GM13976 (cell line): Measurements from ENCODE around the gene GRAMD2B.

Experiments used
- DNase-seq: peaks from one replicate; pipeline ENCODE4 v3.0.0; 2012; ENCODE audit warnings: low spot score
- in situ Hi-C: fragments of 300-500 bp; cut with MboI; formaldehyde crosslinking; loops from one replicate; pipeline ENCODE4 v1.12.0; 2022; ENCODE audit warnings: low sequenced_read_pairs, mixed read lengths, inconsistent platforms; ENCODE audit not compliant: unreplicated experiment
- TF ChIP-seq, protein P1 (sequence below): IDR thresholded peaks from 2 replicates; pipeline ENCODE4 v1.5.1; 2012; ENCODE audit warnings: borderline replicate concordance, mild to moderate bottlenecking; ENCODE audit not compliant: insufficient read depth; ENCODE audit errors: extremely low read depth, missing control alignments, control extremely low read depth

Gene GRAMD2B

DNA sequence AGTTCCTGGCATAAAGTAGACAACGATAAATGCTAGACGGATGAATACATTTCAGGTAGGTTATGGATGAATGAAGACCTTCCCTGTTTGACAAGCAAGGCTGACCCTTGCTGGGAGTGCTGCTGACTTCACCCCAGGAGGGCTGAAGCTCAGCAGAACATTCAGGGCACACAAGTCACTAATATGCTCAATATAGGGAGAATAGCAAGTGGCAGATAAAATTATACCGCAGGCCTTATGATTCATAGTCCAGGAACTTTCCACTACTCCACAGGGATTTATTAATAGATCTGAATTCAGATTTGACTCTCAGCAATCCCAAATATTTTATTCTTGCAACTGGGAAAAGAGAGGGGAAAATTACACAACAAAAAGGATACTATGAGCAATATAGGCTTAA is 38.2 kb upstream of the GRAMD2B start:
- TF ChIP-seq, protein P1, sequence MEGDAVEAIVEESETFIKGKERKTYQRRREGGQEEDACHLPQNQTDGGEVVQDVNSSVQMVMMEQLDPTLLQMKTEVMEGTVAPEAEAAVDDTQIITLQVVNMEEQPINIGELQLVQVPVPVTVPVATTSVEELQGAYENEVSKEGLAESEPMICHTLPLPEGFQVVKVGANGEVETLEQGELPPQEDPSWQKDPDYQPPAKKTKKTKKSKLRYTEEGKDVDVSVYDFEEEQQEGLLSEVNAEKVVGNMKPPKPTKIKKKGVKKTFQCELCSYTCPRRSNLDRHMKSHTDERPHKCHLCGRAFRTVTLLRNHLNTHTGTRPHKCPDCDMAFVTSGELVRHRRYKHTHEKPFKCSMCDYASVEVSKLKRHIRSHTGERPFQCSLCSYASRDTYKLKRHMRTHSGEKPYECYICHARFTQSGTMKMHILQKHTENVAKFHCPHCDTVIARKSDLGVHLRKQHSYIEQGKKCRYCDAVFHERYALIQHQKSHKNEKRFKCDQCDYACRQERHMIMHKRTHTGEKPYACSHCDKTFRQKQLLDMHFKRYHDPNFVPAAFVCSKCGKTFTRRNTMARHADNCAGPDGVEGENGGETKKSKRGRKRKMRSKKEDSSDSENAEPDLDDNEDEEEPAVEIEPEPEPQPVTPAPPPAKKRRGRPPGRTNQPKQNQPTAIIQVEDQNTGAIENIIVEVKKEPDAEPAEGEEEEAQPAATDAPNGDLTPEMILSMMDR: no peak
- in situ Hi-C loops: no loop called here
- DNase-seq: no peak

DNA sequence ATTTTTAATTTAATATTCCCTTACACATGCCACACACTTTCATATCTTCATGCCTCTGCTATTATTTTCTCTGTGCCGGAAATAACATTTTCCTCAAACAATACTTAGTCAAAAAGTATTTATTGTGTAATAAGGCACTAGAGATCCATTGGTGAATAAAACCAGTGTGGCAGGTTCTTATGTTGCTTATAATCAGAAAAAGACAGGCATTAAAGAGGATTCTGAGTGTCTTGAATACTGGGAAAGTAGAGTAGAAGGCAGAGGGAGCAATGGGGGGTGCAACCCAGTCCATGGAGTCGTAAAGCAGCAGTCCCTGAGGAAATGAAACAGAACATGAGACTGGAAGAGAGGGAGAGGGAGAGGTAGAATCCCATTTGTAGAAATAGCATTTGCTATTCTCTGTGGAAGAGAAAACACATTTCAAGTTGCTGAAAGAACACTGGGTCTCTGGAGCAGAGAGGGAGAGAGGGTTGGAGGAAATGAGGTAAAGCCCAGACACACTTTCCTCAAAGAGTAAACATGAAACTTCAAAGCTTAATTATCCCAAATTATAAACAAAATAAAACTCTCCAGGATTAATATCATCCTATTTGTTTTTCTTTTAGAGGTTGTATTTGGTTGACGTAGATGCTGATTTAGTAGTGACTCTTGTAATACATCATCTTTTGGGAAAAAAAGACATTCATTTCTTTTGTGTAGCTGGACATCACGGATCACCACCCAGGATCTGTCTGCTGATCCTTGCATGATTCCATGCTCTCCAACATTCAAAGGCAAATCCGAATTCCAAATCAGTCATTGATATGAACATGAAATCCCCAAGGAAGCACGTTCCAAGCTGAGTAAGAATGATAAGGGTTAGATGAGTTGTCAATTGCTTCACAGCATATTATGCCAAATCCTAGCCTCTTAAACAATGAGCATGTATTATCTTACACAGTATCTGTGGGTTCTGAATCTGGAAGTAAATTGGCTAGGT is 37.4 kb upstream of the GRAMD2B start:
- DNase-seq: no peak
- TF ChIP-seq, protein P1: no peak
- in situ Hi-C loops: no loop called here

DNA sequence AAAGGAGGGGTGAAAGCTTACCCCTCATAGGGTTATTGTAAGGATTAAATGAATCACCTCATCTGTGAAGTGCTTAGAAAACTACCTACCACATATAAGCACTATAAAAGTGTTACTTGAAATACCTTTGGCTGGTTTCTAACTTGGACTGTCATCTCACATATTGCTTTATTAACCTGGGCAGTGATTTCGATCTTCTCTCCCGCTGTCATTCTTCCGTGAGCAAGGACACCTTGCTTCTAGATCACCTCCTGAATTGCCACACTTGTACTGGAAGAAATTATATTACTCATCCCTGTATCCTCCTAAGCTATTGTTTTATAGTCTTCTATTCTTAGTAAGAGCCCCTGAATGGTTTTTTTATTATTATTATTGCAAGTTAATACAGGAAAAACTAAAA is 34.0 kb upstream of the GRAMD2B start:
- in situ Hi-C loops: no loop called here
- TF ChIP-seq, protein P1: no peak
- DNase-seq: no peak

DNA sequence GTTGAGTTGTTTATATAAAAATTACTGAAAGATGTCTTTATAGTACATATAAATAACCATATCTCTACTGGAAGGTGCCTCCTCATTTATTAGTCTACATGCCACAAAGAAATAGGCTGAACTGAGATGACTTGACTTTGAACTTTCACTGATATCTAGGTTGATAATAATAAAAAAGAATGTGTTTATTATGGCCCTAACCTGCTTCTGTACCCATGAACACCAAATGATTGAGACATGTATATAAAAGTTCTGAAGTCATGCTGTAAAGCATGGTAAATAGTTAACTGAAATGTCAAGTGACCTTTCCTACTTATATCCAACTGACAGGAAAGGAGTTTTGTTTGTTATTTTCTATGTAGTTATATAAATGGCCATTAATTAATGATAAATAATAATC is 33.2 kb upstream of the GRAMD2B start:
- no peak for DNase-seq
- TF ChIP-seq, protein P1: no peak
- in situ Hi-C loops: no loop called here

DNA sequence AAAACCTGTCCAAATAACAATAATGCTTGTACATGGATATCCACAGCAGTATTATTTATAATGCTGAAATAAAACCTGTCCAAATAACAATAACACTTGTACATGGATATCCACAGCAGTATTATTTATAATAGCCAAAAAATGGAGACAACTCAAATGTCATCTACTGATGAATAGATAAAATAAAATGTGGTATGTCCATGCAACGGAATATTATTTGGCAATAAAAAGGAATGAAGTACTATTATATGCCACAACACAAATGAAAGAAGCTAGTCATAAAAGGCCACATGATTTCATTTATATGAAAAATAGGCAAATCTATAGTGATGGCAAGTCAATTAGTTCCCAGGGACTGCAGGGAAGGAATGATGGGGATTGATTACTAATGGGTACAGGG is 31.8 kb upstream of the GRAMD2B start:
- in situ Hi-C loops: no loop called here
- DNase-seq: no peak
- TF ChIP-seq, protein P1: no peak

DNA sequence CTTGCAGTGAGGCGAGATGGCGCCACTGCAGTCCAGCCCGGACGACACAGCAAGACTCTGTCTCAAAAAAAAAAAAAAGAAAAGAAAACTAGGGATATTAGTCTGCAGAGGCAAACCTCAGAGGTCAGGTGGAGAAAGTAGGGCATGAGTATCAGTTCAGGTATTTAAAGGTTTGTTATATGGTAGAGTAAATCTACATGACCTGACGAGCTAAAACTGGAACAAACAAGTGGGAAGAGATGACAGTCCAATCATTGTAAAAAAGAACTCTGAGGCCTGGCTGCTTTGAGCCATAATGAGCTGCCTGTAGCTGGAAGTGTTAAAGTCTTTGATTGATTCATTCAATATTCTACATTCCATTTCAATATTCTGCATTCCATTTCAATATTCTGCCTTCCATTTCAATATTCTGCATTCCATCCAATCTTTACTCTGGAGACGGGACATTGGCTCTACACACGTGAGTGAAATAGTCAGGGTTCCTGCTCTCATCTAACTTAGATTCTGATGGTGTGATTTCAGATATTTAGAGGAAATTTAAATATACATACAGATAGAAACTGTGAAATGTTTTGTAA is 28.9 kb upstream of the GRAMD2B start:
- DNase-seq: no peak
- in situ Hi-C loops: no loop called here
- TF ChIP-seq, protein P1: no peak
